ENCODE data around the gene ADAP2. TPM values are rescaled to one million over a fixed set of nuclear protein-coding genes. Genes with fewer than 3 reads are reported as not detected.
"Not testable (repeated sequence)": the region's sequence is repeated elsewhere in the genome, so short reads cannot be mapped to it uniquely, and the experiment has no call there.

The ADAP2 gene
- total and polyA plus RNA-seq, 9 donors, result 3.9 to 7.9 (median 5.9) TPM

- DNase-seq; H3K36me3 ChIP-seq (ENCODE audit: control insufficient read depth, insufficient read depth, low read length); H3K9me3 ChIP-seq (replicated peaks; ENCODE audit: control insufficient read depth, low read depth, low read length); H3K27me3 ChIP-seq (ENCODE audit: control insufficient read depth, insufficient read depth, low read length); H3K4me3 ChIP-seq (ENCODE audit: low read length); H3K27ac ChIP-seq (ENCODE audit: low read length); H3K4me1 ChIP-seq (ENCODE audit: control insufficient read depth, insufficient read depth, low read length): not testable (repeated sequence)
- 92% methylated on average over 5 of the region's 13 CpGs for WGBS (ENCODE audit: insufficient coverage)
Measured at GRCh38 chr17:30967911-30968310, 46.2 kb downstream of the ADAP2 start.

DNA sequence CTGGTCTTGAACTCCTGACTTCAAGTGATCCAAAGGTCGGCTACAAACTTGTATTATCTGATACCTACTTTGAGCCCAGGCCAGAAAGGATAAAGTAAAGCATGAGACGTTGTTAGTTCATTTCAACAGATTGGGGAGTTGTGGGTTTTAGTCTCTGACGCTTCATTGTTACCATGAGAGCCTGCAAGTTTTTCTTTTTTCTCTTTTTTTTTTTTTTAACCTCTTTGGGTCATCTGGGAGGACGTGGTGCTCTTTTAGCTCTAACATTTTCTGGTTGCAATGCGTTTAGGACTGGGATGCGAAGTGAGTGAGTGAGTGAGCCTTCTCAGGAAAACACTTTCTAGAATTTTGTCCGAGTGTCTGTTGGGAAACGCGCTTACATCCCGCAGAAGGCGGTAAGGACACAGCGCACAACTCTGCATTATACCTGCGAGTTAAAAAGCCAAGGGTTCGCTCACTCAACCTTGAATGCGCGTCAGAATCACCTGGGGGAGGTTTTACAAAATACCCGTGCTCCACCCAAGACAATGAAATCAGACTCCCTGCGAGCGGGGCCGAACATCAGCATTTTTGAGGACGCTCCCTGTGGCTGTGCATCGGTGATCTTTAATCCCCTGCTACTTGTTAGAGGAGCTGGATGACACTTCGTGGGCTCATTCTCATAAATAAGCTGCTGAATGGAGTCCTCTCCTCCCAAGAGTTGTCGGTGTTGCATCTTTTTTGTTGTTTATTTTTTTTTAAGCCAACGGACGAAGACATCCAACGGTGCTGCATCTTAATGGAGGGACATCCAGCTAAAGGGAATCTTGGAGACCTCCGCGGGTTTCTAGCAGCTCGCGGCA, 48.5 kb downstream of the ADAP2 start:
- Histone ChIP-seq H3K4me1 (ENCODE audit: control insufficient read depth, insufficient read depth, low read length) (peaks cover 4% of the 10 kb centered on the region), H3K36me3 (ENCODE audit: control insufficient read depth, insufficient read depth, low read length) (no peaks in the 10 kb centered on the region), H3K9me3 (replicated peaks; ENCODE audit: control insufficient read depth, low read depth, low read length) (no peaks in the 10 kb centered on the region), H3K27me3 (ENCODE audit: control insufficient read depth, insufficient read depth, low read length) (no peaks in the 10 kb centered on the region), H3K27ac (ENCODE audit: low read length) (peak overlapping the region; percentile 91), H3K4me3 (ENCODE audit: low read length) (peak overlapping the region; percentile 63)
- 6% methylated on average over 12 of the region's 31 CpGs for WGBS (ENCODE audit: insufficient coverage)
- DNase-seq, result peak; percentile 46

DNA sequence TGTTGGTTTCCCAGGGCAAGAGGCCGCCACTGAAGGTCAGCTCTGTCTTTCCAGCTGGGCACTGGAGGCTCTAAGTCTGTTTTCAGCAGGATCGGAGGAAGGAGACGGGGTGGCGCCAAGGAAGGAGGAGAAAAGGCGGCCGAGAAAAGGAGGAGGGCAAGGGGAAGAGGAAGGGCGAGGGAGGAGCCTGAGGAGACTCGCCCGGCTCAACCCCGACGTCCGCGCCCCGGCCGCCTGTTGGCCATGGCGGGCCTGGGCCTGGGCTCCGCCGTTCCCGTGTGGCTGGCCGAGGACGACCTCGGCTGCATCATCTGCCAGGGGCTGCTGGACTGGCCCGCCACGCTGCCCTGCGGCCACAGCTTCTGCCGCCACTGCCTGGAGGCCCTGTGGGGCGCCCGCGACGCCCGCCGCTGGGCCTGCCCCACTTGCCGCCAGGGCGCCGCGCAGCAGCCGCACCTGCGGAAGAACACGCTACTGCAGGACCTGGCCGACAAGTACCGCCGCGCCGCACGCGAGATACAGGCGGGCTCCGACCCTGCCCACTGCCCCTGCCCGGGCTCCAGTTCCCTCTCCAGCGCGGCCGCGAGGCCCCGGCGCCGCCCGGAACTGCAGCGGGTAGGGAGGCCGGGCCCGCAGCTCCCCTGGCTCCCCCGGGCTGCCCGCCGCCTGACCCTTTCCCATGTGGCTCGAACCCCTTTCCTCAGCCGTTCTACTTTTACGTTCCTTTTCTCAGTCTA, 49.3 kb downstream of the ADAP2 start, which contains the start of gene RNF135:
Gene RNF135 (plus strand): TSS at position 209 of the 737 bp plus-strand sequence. CDS start 35 bp downstream, at position 244.
- Histone ChIP-seq H3K4me3 (ENCODE audit: low read length) (peak within 1 kb of the TSS; percentile 63), H3K4me1 (ENCODE audit: control insufficient read depth, insufficient read depth, low read length) (peaks cover 4% of the 10 kb centered on the region), H3K27me3 (ENCODE audit: control insufficient read depth, insufficient read depth, low read length) (no peaks in the 10 kb centered on the region), H3K36me3 (ENCODE audit: control insufficient read depth, insufficient read depth, low read length) (no peaks in the 10 kb centered on the region), H3K9me3 (replicated peaks; ENCODE audit: control insufficient read depth, low read depth, low read length) (peaks cover 3% of the 10 kb centered on the region), H3K27ac (ENCODE audit: low read length) (peak within 1 kb of the TSS; percentile 91)
- peak; percentile 95 for DNase-seq
- under 1% methylated on average over 61 of the region's 66 CpGs for WGBS (ENCODE audit: insufficient coverage)

DNA sequence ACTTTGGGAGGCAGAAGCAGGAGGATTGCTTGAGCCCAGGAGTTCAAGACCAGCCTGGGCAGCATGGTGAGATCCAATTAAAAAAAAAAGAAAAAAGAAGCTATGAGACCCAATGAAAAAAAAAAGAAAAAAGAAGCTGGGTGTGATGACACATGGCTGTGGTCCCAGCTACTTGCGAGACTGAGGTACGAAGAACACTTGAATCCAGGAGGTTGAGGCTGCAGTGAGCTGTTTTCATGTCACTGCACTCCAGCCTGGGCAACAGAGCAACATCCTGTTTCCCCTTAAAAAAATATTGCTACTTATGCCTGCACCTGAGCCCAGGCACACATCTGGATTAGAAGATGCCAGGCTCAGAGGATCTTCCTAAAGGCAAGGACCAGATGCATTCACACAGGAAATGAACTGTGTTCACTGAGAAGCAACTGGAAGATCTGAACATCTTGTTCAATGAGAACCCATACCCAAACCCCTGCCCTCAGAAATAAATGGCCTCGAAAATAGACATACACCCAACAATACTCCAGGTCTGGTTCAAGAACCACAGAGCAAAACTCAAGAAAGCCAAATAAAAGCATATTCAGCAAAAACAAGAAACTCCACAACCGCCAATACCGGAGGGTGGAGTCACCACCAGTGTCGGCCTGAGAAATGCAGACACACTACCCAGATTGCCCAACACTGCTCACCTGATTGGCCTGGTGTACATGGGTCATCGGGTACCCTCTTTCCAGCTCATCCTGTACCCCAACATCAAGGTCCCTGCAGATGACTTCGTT, 53.5 kb downstream of the ADAP2 start:
- no peak for DNase-seq
- WGBS (ENCODE audit: insufficient coverage), result 92% methylated on average over 7 of the region's 8 CpGs

GRCh38 chr17:30979919-30980318, 58.2 kb downstream of the ADAP2 start:
- not testable (repeated sequence) for H3K4me3 ChIP-seq (ENCODE audit: low read length); H3K4me1 ChIP-seq (ENCODE audit: control insufficient read depth, insufficient read depth, low read length); H3K36me3 ChIP-seq (ENCODE audit: control insufficient read depth, insufficient read depth, low read length); H3K9me3 ChIP-seq (replicated peaks; ENCODE audit: control insufficient read depth, low read depth, low read length); DNase-seq; H3K27me3 ChIP-seq (ENCODE audit: control insufficient read depth, insufficient read depth, low read length); H3K27ac ChIP-seq (ENCODE audit: low read length)
- no CpG with 5 or more reads among the region's 33 CpGs for WGBS (ENCODE audit: insufficient coverage)

More for the DNA sequence above, 53.5 kb downstream of the ADAP2 start:
- Histone ChIP-seq H3K36me3 (ENCODE audit: control insufficient read depth, insufficient read depth, low read length) (no peaks in the 10 kb centered on the region), H3K9me3 (replicated peaks; ENCODE audit: control insufficient read depth, low read depth, low read length) (peaks cover 3% of the 10 kb centered on the region), H3K4me3 (ENCODE audit: low read length) (no peak overlapping the region), H3K4me1 (ENCODE audit: control insufficient read depth, insufficient read depth, low read length) (peaks cover 4% of the 10 kb centered on the region), H3K27me3 (ENCODE audit: control insufficient read depth, insufficient read depth, low read length) (no peaks in the 10 kb centered on the region), H3K27ac (ENCODE audit: low read length) (no peak overlapping the region)

- Histone ChIP-seq H3K27me3 (ENCODE audit: control insufficient read depth, insufficient read depth, low read length) (no peaks in the 10 kb centered on the region), H3K9me3 (replicated peaks; ENCODE audit: control insufficient read depth, low read depth, low read length) (no peaks in the 10 kb centered on the region), H3K4me3 (ENCODE audit: low read length) (no peak overlapping the region), H3K4me1 (ENCODE audit: control insufficient read depth, insufficient read depth, low read length) (no peaks in the 10 kb centered on the region), H3K27ac (ENCODE audit: low read length) (no peak overlapping the region), H3K36me3 (ENCODE audit: control insufficient read depth, insufficient read depth, low read length) (peaks cover 13% of the 10 kb centered on the region)
- 93% methylated on average over 5 of the region's 8 CpGs for WGBS (ENCODE audit: insufficient coverage)
- DNase-seq, result no peak
Measured at GRCh38 chr17:30981531-30982519, 60.1 kb downstream of the ADAP2 start.

DNA sequence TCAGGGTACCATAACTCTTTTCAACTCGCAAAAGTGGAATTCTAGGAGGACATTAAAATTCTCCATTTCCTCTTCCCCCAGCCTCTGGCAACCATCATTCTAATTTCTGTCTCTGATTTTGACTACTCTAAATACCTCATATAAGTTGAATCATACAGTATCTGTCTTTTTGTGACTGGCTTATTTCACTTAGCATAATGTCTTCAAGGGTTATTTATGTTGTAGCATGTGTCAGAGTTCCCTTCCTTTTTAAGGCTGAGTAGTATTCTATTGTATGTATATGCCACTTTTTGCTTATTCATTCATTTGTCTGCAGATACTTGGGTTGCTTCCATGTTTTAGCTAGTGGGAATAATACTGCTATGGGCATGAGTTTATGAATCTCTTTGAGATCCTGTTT, 61.1 kb downstream of the ADAP2 start:
- H3K27me3 ChIP-seq (ENCODE audit: control insufficient read depth, insufficient read depth, low read length), result no peaks in the 10 kb centered on the region
- H3K27ac ChIP-seq (ENCODE audit: low read length), result no peak overlapping the region
- H3K36me3 ChIP-seq (ENCODE audit: control insufficient read depth, insufficient read depth, low read length), result peaks cover 13% of the 10 kb centered on the region
- no peak overlapping the region for H3K4me3 ChIP-seq (ENCODE audit: low read length)
- no peak for DNase-seq
- H3K4me1 ChIP-seq (ENCODE audit: control insufficient read depth, insufficient read depth, low read length), result no peaks in the 10 kb centered on the region
- WGBS (ENCODE audit: insufficient coverage), result no CpG with 5 or more reads among the region's 1 CpG
- no peaks in the 10 kb centered on the region for H3K9me3 ChIP-seq (replicated peaks; ENCODE audit: control insufficient read depth, low read depth, low read length)

GRCh38 chr17:30990458-30990857, 68.7 kb downstream of the ADAP2 start:
- Histone ChIP-seq H3K36me3 (ENCODE audit: control insufficient read depth, insufficient read depth, low read length) (peaks cover 5% of the 10 kb centered on the region), H3K27me3 (ENCODE audit: control insufficient read depth, insufficient read depth, low read length) (no peaks in the 10 kb centered on the region), H3K27ac (ENCODE audit: low read length) (no peak overlapping the region), H3K9me3 (replicated peaks; ENCODE audit: control insufficient read depth, low read depth, low read length) (no peaks in the 10 kb centered on the region), H3K4me3 (ENCODE audit: low read length) (no peak overlapping the region), H3K4me1 (ENCODE audit: control insufficient read depth, insufficient read depth, low read length) (no peaks in the 10 kb centered on the region)
- DNase-seq, result no peak
- 100% methylated on average over 1 of the region's 3 CpGs for WGBS (ENCODE audit: insufficient coverage)

- no peaks in the 10 kb centered on the region for H3K4me1 ChIP-seq (ENCODE audit: control insufficient read depth, insufficient read depth, low read length)
- DNase-seq, result no peak
- no peak overlapping the region for H3K27ac ChIP-seq (ENCODE audit: low read length)
- H3K9me3 ChIP-seq (replicated peaks; ENCODE audit: control insufficient read depth, low read depth, low read length), result no peaks in the 10 kb centered on the region
- no CpG with 5 or more reads among the region's 3 CpGs for WGBS (ENCODE audit: insufficient coverage)
- H3K27me3 ChIP-seq (ENCODE audit: control insufficient read depth, insufficient read depth, low read length), result no peaks in the 10 kb centered on the region
- peaks cover 14% of the 10 kb centered on the region for H3K36me3 ChIP-seq (ENCODE audit: control insufficient read depth, insufficient read depth, low read length)
- H3K4me3 ChIP-seq (ENCODE audit: low read length), result no peak overlapping the region
Measured at GRCh38 chr17:30992551-30992950, 70.8 kb downstream of the ADAP2 start.

All from muscle of leg (tissue), 11 donors.